ENCODE data around the gene ABR.
"Not testable (repeated sequence)": the region's sequence is repeated elsewhere in the genome, so short reads cannot be mapped to it uniquely, and the experiment has no call there.

The ABR gene

GRCh38 chr17:1201132-1201702, 21.4 kb upstream of the ABR start:
- DNase-seq, result peak; percentile 44

DNA sequence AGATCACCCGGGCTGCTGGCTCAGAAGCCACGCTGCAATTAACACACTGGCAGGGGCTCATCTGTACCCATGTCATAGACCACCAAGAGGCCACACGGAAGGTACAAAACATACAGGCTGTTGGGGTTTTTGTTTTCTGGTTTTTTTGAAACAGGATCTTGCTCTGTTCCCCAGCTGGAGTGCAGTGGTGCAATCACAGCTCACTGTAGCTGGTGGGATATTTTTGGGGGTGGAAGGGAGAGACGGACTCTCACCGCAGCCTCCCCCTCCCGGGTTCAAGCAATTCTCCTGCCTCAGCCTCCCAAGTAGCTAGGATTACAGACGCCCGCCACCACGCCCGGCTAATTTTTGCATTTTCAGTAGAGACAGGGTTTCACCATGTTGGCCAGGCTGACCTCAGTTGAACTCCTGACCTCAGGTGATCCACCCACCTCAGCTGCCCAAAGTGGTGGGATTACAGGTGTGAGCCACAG, 19.5 kb upstream of the ABR start:
- not testable (repeated sequence) for DNase-seq

DNA sequence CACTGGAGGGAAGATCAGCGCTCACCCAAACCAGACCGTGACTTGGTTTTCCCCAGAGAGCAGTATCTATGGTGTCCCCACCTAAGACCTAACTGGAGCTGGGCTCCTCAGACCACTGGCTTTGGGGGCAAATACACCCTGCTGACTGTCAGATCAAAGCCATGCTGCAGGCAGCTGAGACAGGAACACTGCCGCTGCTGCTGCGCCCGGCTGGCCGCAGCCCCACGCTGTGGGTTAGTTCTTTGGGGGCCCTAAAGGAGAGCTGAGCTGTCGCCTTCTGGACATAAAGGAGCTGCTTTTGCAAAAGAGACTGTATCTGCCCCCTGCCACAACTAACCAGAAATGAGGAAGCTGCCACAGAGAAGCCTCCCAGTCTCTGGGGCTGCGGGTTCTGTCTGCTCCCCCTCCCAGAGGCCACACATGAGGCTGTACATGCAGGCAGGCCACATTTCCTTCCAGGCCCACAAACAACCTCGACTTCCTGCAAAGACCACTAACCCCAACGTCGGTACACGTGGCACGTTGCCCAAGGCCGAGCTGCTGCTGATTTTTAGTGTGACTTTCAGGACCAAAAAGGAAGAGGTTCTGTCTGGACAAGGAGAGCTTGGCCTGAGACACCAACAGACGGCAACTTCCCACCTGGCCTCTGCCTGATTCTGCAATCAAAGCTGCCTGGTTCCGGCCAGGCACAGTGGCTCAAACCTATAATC, 18.2 kb upstream of the ABR start:
- peak; percentile 57 for DNase-seq

- DNase-seq, result no peak
These were observed 17.6 kb upstream of the ABR start for GRCh38 chr17:1197379-1197778.

DNA sequence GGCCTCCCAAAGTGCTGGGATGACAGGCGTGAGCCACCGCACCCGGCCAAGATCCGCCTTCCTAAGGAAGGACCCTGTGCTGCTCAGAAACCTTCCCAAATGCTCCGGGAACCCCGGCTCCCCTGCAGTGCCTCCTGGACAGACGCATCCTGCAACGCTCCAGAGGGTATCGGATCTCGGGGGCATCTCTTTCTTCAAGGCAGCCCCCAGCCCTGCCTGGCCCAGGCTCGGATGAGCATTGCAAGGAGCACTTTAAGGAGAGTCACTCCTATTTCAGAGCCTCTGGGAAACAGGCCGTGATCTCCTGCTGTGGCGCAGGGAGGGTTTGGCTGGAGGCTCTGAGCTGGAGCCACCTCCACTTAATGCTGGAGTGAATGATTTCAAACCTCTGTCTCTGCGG, 17.2 kb upstream of the ABR start:
- DNase-seq, result no peak

- no peak for DNase-seq
These were observed 13.3 kb upstream of the ABR start for GRCh38 chr17:1192911-1193699.

DNA sequence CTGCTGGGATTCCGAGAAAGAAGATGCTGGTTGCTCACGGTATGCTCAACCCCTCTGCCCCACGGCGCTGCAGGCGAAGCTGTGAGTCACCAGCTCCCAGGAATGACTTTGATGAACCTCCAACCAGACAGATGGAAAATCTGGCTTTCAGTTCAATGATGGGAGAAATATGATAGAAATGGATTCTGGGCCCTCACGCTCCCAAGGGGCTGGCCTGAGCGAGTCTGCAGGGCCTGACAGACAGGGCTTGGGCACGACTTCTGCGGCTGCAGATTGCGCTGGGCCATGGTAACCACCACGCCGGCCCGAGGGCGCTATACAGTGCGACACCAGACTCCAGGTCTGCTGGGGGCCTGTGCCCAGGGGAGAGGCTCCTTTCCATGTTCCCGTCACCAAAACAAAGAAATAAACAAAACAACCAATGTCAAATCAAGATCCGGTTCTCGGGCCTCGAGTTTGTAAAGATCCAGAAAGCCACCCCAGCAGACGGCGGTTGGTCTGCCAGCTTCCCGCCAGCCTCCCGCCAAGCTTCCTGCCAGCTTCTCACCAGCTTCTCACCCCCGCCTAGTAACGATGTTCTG, 11.1 kb upstream of the ABR start:
- no peak for DNase-seq

DNA sequence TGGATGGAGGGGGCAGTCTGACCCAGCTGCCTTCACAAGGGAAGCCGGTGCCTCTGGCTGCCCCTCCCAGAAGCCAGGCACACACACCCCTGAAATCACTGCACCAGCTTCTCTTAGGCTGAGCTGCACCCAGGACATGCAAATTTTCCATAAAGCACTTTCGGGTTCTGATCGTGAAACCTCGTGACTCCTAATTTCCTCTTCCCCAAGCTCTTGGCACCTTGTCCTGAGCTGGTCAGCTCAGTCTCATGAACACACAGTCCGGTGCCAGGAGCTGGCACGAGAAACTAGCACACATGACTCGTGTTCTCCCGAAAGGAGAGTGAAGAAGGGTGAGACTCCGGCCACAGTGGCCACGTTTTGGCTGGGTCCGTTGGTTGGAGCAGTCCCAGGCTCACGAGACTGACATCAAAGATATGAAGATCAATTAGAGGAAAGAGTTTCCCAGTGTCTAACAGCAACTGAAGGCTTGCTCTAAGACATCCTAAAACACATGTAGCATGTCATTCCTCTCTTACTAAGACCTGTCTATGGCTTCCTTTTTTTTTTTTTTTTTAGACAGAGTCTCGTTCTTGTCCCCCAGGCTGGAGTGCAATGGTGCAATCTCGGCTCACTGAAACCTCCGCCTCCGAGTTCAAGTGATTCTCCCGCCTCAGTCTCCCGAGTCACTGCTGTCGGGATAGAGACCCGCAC, 9.2 kb upstream of the ABR start:
- no peak for DNase-seq

- DNase-seq, result peak; percentile 79
These were observed 7.4 kb upstream of the ABR start for GRCh38 chr17:1186923-1187771.

DNA sequence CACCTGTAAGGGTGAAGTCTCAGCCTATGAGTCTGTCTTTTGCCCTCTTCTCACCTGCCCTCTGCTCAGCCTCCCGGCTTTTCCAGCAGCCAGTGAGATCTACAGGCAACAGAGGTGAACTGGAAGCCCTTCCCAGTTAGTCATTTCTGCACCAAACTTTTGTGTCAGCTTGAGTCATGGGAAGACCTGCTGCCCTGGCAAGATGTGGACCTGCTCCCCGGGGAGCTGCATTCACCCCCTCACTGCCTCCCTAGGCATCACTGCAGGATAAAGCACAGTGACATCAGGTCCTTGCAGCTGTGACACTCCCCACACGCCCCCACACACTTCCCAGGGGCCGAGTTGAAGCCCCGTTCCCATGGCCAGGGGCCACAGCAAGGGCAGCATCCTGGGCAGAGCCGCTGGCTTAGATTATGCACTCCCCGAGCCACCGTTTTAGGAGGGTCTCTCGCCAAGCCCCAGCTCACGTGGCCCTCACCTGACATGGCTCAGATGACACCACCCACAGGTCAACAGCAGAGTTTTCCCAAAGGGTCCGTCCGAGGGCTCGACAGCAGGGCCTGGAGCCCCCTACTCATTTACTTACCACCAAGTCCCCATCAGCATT, 6.5 kb upstream of the ABR start:
- DNase-seq, result no peak

DNA sequence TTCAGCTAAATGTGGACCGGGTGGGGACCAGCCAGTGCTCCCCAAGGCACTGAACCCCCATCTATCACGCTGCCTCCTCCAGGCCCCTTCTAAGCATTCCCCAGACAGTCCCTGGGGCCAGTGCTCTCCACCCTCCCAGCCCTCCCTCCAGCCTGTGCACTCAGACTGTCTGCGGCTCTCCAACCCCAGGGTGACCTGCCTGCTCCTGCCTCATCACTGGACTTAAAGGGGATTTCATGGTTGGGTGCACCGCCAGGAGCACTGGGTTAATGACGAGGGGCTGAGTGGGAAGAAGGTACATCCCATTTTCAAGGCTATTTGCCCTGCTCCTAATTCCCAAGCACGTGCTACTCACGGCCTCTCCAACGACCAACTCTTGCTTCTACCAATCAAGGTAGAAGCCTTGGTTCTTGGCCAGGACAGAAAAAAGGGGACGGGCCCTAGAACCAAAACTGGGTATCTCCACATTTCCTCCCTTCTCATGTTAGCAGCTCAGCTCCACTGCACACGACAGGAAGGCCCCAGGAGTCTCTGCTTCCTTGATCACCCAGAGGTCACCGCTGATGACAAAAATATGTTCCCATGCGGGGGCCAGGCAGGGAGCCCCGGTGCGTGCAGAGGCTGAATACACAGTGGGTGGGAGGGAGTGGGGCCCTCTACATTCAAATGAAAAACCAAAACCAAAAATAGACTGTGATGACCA, 3.5 kb upstream of the ABR start:
- no peak for DNase-seq

GRCh38 chr17:1182811-1183170, 3.0 kb upstream of the ABR start:
- no peak for DNase-seq

GRCh38 chr17:1181753-1182137, 2.0 kb upstream of the ABR start:
- no peak for DNase-seq

DNA sequence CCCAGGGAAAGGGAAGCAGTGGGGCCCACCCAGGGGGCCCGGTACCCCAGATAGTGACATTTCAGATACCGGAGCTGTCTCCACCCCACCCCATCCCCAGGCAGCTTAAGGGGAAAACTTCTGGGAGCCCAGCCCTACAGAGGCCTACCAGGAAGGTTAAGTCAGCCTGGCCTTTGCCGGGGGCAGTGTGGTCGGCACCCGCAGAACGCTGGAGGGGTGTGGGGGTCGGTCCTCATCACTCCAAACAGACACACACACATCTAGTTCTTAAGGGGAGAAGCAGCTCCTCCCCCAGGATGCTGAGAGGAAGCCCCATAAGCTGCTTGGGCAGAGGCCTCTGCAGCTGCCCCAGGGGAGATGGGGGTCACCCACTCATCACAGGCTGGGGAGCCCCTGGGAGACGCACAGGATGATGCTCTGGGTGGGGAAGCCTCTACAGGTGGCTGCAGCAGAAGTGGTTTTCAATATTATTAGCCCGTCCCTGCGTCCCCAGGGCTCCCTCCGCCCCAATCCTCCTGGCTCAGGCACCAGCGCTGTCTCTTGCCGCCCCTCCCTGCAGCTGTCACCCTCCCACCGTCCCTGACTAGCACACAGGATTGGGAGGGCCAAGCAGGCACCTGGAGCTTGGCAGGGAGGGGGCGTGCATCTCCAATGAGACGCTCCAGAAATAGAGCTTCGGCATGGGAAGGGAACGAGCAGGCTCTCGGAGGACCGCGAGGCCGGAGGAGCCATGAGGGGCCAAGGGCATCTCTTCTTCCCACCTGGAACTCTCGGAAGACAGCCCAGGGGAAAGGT, 1.4 kb upstream of the ABR start:
- no peak for DNase-seq

GRCh38 chr17:1179112-1179817, 516 bp downstream of the ABR start:
- DNase-seq, result no peak

- DNase-seq, result no peak
These were observed 2.6 kb downstream of the ABR start for GRCh38 chr17:1177016-1177700.

GRCh38 chr17:1174263-1174880, 5.4 kb downstream of the ABR start:
- DNase-seq, result no peak

Data from activated T-cell treated with anti-CD3 and anti-CD28 coated beads, Interleukin-2, amount 50 U/mL, for 1 hour (primary cell).